ENCODE data around the gene GLP2R.

Gene GLP2R

DNA sequence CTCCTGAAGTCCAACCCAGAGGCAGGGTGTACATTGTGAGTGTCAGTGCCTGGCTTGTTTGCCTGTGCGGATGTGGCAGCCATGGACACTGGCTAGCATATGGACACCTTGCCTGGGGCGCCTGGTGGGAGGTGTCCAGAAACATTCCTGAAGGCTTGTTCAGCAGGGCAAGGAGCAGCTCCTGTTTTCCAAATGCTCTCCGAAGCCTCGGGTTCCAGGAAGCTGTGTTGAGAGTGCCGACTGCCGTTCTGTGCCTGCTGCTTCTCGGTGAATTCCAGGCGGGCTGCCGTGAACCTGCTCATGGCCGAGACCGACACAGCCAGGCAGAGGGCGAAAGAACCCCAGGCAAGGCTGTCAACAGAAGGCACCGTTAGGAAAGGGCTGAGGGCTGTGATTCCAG is 23.4 kb upstream of the GLP2R start:
- TF ChIP-seq, protein P1, sequence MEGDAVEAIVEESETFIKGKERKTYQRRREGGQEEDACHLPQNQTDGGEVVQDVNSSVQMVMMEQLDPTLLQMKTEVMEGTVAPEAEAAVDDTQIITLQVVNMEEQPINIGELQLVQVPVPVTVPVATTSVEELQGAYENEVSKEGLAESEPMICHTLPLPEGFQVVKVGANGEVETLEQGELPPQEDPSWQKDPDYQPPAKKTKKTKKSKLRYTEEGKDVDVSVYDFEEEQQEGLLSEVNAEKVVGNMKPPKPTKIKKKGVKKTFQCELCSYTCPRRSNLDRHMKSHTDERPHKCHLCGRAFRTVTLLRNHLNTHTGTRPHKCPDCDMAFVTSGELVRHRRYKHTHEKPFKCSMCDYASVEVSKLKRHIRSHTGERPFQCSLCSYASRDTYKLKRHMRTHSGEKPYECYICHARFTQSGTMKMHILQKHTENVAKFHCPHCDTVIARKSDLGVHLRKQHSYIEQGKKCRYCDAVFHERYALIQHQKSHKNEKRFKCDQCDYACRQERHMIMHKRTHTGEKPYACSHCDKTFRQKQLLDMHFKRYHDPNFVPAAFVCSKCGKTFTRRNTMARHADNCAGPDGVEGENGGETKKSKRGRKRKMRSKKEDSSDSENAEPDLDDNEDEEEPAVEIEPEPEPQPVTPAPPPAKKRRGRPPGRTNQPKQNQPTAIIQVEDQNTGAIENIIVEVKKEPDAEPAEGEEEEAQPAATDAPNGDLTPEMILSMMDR (IDR thresholded peaks at IDR 0.05; ENCODE audit: borderline replicate concordance, insufficient read depth, low read depth, low read length), result no peak
- H3K4me3 ChIP-seq (ENCODE audit: low read depth, low read length), result no peak overlapping the region

GRCh38 chr17:9802697-9803096 is 23.0 kb upstream of the GLP2R start:
- H3K4me3 ChIP-seq (ENCODE audit: low read depth, low read length), result no peak overlapping the region
- TF ChIP-seq, protein P1 (IDR thresholded peaks at IDR 0.05; ENCODE audit: borderline replicate concordance, insufficient read depth, low read depth, low read length), result no peak

GRCh38 chr17:9805769-9806168 is 20.0 kb upstream of the GLP2R start:
- TF ChIP-seq, protein P1 (IDR thresholded peaks at IDR 0.05; ENCODE audit: borderline replicate concordance, insufficient read depth, low read depth, low read length), result no peak
- no peak overlapping the region for H3K4me3 ChIP-seq (ENCODE audit: low read depth, low read length)

- TF ChIP-seq, protein P1 (IDR thresholded peaks at IDR 0.05; ENCODE audit: borderline replicate concordance, insufficient read depth, low read depth, low read length), result no peak
- no peak overlapping the region for H3K4me3 ChIP-seq (ENCODE audit: low read depth, low read length)
Measured at GRCh38 chr17:9806699-9807098, 19.0 kb upstream of the GLP2R start.

DNA sequence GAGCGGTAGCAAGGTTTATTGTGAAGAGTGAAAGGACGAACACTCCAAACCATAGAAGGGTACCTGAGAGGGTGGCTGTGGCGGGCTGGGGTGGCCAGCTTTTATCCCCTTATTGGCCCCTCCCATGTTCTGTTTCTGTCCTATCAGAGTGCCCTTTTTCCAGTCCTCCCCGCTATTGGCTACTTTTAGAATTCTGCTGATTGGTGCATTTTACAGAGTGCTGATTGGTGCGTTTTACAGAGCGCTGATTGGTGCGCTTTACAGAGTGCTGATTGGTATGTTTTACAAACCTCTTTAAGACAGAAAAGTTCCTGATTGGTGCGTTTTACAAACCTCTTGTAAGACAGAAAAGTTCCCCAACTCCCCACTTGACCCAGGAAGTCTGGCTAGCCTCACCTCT is 16.3 kb upstream of the GLP2R start:
- TF ChIP-seq, protein P1 (IDR thresholded peaks at IDR 0.05; ENCODE audit: borderline replicate concordance, insufficient read depth, low read depth, low read length), result no peak
- H3K4me3 ChIP-seq (ENCODE audit: low read depth, low read length), result no peak overlapping the region

GRCh38 chr17:9810100-9810949 is 15.4 kb upstream of the GLP2R start:
- no peak overlapping the region for H3K4me3 ChIP-seq (ENCODE audit: low read depth, low read length)

More at GRCh38 chr17:9810100-9810949, 15.4 kb upstream of the GLP2R start:
- TF ChIP-seq, protein P1 (IDR thresholded peaks at IDR 0.05; ENCODE audit: borderline replicate concordance, insufficient read depth, low read depth, low read length), result no peak

Measured in GM12875 (cell line).